ENCODE measurements around the gene NAALADL2. TPM values are rescaled to one million over a fixed set of nuclear protein-coding genes. Genes with fewer than 3 reads are reported as not detected.

The NAALADL2 gene
- total RNA-seq, 1 donor from 2014 or later = 2.9 TPM

DNA sequence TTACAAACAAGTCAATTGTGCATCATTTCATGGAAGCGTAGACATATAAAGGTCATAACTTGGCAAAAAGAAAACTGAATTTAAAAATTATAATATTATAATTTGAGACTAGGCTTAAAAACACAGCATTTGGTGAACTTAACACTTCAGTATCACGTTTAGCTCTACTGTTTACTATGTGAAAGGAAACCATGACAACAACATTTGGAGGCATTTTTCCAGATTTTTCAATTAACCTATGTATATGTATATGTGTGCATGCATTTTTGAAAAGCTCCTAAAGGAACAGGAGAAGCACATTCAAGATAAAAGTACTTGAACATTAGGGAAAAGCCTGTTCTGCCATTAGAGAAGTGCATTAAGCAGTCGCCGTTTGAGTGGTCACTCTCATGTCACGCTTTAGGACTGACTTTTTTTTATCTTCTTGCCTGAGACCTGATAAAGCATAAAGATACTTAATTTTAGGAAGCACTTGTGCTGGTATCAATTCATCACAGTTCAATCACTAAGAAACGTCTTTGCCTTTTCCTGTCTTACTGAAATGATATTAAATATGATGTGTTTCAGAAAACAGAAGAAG lies 156.0 kb downstream of the NAALADL2 start:
- TF ChIP-seq, protein P1, sequence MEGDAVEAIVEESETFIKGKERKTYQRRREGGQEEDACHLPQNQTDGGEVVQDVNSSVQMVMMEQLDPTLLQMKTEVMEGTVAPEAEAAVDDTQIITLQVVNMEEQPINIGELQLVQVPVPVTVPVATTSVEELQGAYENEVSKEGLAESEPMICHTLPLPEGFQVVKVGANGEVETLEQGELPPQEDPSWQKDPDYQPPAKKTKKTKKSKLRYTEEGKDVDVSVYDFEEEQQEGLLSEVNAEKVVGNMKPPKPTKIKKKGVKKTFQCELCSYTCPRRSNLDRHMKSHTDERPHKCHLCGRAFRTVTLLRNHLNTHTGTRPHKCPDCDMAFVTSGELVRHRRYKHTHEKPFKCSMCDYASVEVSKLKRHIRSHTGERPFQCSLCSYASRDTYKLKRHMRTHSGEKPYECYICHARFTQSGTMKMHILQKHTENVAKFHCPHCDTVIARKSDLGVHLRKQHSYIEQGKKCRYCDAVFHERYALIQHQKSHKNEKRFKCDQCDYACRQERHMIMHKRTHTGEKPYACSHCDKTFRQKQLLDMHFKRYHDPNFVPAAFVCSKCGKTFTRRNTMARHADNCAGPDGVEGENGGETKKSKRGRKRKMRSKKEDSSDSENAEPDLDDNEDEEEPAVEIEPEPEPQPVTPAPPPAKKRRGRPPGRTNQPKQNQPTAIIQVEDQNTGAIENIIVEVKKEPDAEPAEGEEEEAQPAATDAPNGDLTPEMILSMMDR (IDR thresholded peaks at IDR 0.05; ENCODE audit: insufficient read depth, low read length, poor library complexity, severe bottlenecking) = no peak
- no peak overlapping the region for H3K4me3 ChIP-seq (ENCODE audit: low read depth, low read length)
- DNase-seq (ENCODE audit: low read depth) = no peak
- no peaks in the 10 kb centered on the region for H3K36me3 ChIP-seq (ENCODE audit: control insufficient read depth, insufficient read depth, low read length)
- no peaks in the 10 kb centered on the region for H3K27me3 ChIP-seq (ENCODE audit: control insufficient read depth, insufficient read depth, low read length)

DNA sequence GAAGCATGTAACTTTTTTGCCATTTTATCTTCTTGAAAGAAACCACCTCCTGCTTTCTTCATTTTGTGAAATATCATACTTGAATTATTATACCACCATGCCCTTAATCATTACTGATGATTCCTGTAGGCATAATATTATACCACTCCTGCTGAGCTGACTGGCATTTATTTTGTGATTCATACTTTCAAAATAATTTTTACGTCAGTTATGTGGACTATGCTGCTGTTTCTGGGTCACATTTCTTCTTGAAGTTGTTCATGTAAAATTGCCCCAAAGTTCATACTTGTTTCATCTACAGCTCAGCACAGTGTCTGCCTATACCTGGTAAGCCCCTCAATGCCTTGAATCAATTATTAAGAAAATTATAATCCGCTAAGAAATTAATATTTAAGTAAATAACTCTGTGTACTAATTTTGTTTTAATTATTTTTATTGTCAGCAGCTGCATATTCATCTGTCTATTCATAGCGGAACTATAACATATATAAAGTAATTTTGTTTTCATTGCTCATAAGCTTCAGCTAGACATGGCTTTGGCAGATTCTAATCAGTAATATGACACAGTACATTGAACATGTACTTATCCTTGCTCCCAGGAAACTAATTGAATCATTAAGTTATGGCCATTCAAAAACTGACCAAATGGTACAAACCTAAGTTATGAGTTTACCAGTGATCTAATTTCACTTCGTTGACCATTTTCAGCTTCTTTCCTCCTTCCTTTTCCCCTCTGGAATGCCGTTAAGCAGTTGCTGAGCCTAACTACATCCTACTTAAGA lies 160.0 kb downstream of the NAALADL2 start:
- H3K27me3 ChIP-seq (ENCODE audit: control insufficient read depth, insufficient read depth, low read length) = no peaks in the 10 kb centered on the region
- DNase-seq (ENCODE audit: low read depth) = no peak
- TF ChIP-seq, protein P1 (IDR thresholded peaks at IDR 0.05; ENCODE audit: insufficient read depth, low read length, poor library complexity, severe bottlenecking) = no peak
- no peak overlapping the region for H3K4me3 ChIP-seq (ENCODE audit: low read depth, low read length)
- H3K36me3 ChIP-seq (ENCODE audit: control insufficient read depth, insufficient read depth, low read length) = no peaks in the 10 kb centered on the region

- no peak for DNase-seq (ENCODE audit: low read depth)
- Histone ChIP-seq H3K36me3 (ENCODE audit: control insufficient read depth, insufficient read depth, low read length) (no peaks in the 10 kb centered on the region), H3K4me3 (ENCODE audit: low read depth, low read length) (no peak overlapping the region), H3K27me3 (ENCODE audit: control insufficient read depth, insufficient read depth, low read length) (no peaks in the 10 kb centered on the region)
- TF ChIP-seq, protein P1 (IDR thresholded peaks at IDR 0.05; ENCODE audit: insufficient read depth, low read length, poor library complexity, severe bottlenecking) = no peak
Observed at GRCh38 chr3:175020101-175020500, 161.0 kb downstream of the NAALADL2 start.

DNA sequence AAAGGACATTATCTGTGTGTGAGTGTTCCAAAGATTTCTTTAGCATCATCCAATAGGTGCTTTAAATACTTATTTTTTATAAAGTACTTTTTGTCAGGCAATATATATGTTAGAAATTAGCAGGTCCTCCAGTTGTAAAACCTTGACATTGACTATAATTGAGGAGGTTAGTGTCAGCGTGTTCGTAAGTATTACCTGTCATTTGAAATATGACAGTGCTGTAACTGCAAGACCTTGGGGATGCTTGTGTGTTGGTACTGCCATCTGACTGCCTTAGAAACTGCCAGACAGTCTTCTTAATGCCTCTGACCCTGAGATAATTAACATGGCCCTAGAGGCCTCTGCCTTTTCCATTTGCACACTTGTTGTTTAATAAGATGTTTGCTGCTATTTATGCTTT lies 170.7 kb downstream of the NAALADL2 start:
- DNase-seq (ENCODE audit: low read depth) = no peak
- H3K27me3 ChIP-seq (ENCODE audit: control insufficient read depth, insufficient read depth, low read length) = no peaks in the 10 kb centered on the region
- no peak overlapping the region for H3K4me3 ChIP-seq (ENCODE audit: low read depth, low read length)
- H3K36me3 ChIP-seq (ENCODE audit: control insufficient read depth, insufficient read depth, low read length) = no peaks in the 10 kb centered on the region
- TF ChIP-seq, protein P1 (IDR thresholded peaks at IDR 0.05; ENCODE audit: insufficient read depth, low read length, poor library complexity, severe bottlenecking) = no peak

DNA sequence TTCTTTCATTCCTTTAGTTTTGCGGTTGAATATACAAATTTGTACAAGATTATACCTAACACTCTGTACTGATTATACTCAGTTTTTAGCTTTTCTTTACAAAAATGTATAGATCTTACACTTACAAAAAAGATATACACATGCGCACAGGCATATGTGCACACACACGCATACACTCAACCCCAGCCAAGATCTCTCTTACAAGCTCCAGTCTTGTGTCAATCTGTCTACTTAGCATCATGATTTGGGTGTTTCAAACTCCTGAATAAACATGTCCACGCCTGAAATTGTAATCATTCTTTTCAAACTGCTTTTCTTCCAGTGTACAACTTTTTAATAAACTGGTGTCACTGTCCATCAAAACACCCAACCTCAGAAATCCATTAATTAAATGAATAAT lies 180.7 kb downstream of the NAALADL2 start:
- TF ChIP-seq, protein P1 (IDR thresholded peaks at IDR 0.05; ENCODE audit: insufficient read depth, low read length, poor library complexity, severe bottlenecking) = no peak
- DNase-seq (ENCODE audit: low read depth) = no peak
- no peak overlapping the region for H3K4me3 ChIP-seq (ENCODE audit: low read depth, low read length)
- H3K36me3 ChIP-seq (ENCODE audit: control insufficient read depth, insufficient read depth, low read length) = no peaks in the 10 kb centered on the region
- no peaks in the 10 kb centered on the region for H3K27me3 ChIP-seq (ENCODE audit: control insufficient read depth, insufficient read depth, low read length)

All from kidney epithelial cell (primary cell).